GM19035 (cell line): ENCODE results near the gene TBXT.
A peak's percentile ranks its signal among the peaks of the same experiment; 100 is the strongest.
"Not testable (repeated sequence)": the region's sequence is repeated elsewhere in the genome, so short reads cannot be mapped to it uniquely, and the experiment has no call there.

Experiments used
- ATAC-seq: cut with Tn5 transposase; IDR thresholded peaks from one replicate; pipeline ENCODE4 v1.9.1; 2021; ENCODE audit not compliant: unreplicated experiment

TBXT gene

DNA sequence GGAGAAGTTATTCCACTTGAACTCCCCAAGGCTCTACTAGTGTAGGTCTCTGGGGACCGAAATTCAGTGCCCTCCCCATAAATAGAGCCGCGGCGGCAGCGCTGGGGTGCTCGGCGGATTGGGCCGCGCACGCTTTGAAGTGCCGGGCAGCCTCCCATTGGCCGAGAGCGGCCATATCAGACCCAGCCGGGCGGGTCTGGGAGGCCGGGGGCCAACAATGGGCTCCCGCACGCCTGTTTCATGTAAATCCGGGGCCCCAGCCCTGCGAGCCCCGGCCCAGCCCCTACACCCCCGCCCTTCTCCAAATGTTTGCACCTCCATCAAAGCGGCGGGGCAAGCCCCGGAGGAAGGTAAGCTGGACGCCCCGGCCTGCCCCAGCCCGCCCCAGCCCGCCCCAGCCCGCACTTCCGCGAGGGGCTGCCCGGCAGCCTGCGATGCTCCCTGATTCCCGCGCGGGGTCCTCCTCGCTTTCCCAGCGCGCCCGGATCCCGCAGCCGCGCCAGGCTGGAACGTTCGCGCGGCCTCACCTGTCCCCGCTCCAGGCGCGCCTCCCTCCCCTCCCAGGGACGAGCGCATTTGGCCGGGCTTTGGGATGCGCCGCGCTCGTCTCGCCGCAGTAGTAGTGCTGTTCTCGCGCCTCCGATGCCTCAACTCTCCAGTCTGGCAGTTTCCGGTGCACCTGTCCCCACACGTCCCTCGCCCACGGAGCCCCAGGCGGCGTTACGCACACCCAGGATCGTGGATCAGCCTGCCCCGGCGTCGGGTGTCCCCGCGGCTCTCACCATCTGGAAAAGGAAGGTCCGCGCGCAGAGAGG lies at the start of gene TBXT:
TBXT (minus strand) TSS at position 51 of the 815 bp plus-strand sequence. CDS start 260 bp downstream, outside the sequence.
- no peak for ATAC-seq

DNA sequence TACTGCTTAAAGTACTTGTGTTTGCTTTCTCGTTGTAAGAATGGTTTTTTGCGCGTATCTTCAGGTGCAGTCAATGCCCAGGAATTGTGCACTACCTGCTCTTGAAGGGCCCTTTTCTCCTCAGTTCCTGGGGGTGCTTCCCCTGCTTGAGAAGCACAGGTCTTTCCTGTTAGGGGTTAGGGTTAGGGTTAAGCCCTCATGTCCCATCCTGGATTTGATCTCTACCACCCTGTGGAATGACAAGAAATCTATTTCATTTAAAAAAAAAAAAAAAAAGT lies 39.6 kb upstream of the TBXT start:
- ATAC-seq, result no peak

DNA sequence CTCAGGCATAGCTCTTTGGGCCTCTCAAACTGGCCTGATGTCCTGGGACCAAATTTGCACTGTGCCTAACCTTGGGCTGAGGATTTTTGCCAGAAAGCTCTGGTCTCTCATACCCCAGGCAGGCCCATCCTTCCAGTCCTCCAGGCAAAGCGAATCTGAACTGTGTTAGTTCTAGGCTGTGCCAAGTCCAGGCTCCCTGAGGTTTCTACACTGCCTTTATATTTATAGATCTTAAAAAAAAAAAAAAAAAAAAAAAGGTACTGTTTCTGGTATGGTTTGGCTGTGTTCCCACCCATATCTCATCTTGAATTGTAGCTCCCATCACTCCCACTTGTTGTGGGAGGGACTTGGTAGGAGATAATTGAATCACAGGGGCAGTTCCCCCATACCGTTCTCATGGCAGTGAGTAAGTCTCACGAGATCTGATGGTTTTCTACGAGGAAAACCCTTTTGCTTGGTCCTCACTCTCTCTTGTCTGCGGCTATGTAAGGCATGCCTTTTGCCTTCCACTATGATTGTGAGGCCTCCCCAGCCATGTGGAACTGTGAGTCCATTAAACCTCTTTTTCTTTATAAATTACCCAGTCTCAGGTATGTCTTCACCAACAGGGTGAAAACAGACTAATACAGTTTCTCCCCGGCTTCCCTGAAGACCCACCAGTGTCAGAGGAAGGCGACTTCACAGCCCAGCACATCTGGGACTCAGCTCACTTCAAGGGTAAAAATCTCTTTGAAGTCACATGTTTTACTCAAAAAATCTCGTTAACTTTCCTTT lies 39.0 kb upstream of the TBXT start:
- no peak for ATAC-seq

- ATAC-seq, result no peak
Observed at GRCh38 chr6:166206066-166206465, 38.4 kb upstream of the TBXT start.

DNA sequence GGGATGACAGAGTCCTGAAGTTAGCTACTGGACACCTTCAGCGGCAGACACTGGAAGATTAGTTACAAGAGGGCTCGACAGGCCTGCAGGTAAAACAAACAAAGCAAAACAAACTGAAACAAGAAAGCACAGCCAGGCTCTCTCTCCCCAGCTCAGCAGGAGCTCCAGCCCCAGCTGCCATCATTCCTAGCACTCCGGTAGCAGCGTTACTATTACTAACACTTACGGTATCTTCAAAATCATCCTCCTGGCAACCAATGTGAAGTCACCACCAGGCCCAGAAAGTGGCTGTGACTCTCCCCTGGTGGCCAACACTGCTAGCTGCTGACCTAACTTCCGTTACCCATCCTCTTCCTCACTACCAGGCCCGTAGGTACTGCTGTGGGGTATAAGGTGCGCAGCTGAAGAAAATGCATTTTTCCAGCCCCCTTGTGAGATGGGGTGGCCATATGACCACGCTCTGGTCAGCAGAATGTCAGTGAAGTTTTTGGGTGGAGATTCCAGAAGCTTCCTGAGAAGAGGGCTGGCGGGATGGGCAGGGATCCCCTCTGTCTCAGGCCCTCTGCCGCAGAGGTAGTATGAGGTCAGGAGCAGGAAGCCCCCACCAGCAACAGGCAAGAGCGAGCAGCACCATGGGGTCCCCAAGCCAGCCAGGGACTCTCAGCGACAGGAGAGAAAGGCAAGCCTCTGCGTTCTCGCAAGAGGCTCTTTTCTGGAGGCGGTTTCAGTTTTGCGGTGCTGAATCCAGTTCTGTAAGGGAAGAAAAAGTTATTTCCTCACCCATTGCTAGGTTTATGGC lies 37.4 kb upstream of the TBXT start:
- no peak for ATAC-seq

GRCh38 chr6:166203641-166204222 lies 36.1 kb upstream of the TBXT start:
- ATAC-seq, result no peak

DNA sequence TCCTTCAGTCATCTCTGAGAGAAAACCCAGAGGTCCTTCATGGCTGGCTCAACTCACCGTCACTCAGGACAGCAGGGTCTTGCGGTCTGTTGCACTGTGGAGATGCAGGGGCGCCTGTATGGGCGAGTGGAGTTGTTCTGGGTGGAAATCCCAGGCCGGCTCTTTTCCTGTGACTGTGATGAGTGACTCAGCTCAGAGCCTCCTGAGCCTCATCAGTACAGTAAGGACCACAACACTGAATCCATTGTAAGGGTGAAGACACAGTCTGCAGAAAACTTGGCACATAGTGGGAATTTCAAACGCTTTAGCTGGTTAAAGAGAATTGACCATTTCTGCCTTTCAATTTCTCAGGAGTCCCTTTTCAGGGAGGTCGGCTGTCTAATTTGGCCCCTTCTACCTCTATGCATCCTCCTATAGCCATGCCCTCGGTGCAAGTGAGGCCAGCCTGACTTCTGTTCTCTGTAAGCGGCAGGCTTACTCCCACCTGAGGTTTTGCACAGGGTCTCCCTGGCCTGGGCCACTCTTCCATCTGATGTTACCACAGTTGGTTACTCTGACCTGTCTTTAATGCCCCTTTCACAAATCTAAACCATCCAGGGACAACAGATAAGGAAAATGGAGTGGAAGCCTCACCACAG lies 35.5 kb upstream of the TBXT start:
- ATAC-seq, result no peak

- ATAC-seq, result peak; percentile 82
Observed at GRCh38 chr6:166202321-166202733, 34.7 kb upstream of the TBXT start.

DNA sequence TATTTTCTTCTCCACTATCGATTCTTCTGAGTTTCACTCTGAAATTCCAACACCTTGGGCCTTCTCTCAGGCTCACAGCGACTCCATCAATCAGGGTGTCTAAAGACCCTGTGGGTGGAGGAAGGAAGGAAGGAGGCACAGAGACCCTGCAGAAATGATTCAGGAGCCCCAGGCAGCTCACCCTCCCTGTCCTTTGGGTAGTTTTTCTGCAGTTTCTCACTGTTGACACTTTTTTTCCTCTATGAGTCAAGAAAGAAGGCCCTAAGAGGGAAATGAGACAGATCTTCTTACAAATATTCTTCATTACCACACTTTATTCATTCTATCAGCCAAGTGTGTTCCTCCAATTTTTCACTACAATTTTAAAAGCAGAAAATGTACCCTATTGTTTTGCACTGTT lies 34.2 kb upstream of the TBXT start:
- ATAC-seq, result peak; percentile 26

GRCh38 chr6:166197361-166197760 lies 29.7 kb upstream of the TBXT start:
- ATAC-seq, result no peak

GRCh38 chr6:166195860-166196238 lies 28.2 kb upstream of the TBXT start:
- no peak for ATAC-seq

DNA sequence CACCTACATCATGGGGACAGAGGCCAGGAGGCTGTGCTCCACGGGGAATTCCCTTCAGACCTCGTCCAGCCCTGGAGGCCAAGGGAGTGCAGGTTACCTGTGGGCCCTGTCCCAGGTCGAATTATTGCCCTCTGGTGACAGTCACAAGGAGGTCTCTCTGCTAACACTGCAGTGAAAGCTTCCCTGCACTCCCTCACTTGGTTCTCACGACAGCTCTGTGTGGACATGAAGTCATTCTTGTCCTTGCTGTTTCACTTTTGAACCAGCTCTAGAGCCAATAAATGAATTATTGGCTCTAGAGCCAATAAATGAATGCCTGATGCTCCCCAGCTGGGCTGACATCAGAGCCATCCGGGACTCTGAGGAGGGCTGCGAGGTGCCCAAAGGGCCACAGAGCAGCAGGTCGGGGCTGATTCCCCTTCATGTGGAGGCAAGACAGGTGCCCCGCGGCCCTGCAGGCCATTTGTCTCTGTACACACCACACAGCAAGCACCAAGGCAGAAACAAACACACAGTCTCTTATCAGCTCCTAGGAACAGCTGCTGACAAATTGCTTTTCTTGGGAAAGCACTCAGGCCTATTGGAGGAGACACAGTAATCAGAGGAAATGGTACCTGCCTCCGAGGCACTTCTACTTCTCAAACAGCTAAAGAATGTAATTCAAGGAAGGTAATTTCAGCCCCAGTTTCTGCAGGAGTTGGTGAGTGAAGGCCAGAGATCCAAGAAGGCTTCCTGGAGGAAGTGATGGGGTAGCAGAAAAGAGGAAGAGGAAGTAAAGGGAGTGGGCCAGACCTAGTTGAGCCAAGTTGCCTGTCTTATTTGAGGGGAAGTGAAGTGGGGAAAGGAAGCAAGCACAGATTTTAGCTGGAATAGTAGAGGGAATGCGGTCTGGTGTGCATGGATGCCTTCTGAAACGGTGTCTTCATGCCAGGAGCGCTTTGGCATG lies 27.5 kb upstream of the TBXT start:
- no peak for ATAC-seq

DNA sequence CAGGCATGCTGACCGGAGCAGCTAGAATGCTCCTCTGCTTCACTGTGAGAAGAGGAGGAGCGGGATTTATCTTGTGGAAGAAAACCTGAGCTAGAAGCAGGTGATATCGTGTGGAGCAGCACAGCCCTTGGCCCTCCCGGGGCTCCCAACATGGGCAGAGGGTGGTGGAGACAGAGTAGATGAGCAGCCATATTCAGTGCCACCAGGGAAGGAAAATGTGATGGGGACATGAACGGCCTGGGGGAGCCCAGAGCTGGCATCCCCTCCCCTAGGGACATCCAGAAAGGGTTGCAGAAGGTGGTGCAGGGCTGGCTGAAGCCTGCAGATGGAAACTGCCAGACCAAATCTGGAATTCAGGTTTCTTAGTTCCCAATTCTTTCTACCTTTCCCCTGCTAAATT lies 24.9 kb upstream of the TBXT start:
- no peak for ATAC-seq

DNA sequence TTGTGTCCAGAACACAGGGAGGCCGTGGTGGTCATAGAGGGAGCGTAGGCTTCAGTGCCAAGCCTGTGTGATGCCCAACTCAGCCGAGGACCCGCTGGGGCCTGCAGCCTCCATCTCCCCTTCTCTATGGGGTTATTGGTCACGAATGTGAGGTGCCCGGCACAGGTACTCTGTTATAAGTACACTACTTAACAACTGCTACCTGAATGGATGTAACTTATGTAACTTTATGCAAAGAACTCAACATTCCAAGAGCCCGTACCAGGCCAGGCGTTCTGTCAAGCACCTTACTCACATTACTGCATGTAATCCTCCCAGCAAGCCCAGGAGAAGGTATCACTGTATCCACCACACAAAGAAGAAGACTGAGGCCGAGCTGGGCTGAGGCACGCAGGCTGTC lies 24.5 kb upstream of the TBXT start:
- no peak for ATAC-seq

- ATAC-seq, result peak; percentile 53
Observed at GRCh38 chr6:166179704-166180103, 12.1 kb upstream of the TBXT start.

DNA sequence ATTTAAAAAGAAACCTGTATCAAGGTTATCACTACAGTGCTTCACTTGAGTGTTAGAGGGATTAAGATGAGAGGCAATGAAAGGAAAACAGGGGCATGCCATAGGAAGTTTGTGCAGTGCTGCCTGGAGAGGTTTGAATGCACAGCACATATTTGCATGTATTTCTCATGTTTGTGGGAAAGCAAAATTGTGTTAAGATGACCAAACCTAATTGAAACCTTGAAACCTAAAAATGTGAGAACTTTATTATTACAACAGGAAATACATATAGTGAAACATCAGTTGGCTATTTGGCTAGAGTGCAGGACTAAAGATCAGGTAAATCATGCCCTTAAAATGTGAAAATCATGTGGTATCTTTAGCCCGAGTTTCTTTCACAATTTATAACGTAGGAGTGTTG lies 8.5 kb upstream of the TBXT start:
- no peak for ATAC-seq

- not testable (repeated sequence) for ATAC-seq
Observed at GRCh38 chr6:166175093-166175492, 7.4 kb upstream of the TBXT start.

- no peak for ATAC-seq
Observed at GRCh38 chr6:166174031-166174430, 6.4 kb upstream of the TBXT start.

DNA sequence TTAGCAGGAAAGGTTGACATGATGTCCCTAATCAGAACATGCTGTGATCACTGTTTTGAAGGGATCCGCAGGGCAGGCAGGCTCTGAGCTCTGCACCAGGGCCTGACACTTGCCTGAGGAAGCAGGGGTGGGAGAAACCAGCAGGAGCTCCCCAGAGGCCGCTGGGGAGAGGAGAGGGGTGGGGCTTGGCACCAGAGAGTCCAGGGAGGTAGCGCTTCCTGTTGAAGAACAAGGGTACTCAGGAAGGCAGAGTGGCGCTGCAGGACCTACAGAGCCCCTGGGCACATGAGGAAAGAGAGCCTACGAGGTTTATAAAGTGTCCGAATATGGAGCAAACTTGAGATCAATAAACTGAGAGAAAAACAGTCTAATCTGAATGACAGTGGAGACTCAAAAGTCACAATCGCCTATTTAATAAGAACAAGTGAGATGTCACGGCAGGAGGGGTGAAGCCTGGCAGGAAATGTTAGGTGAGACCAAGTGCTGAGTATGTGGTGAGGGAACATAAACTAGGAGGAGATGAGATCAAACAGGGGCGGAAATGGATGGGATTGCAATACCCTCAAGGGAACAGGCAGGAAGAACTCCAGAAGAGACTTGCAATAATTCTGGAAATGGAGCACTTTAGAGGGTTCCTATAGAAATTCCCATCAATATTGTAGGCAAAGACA lies 5.8 kb upstream of the TBXT start:
- ATAC-seq, result no peak
